ENCODE results near the gene ERP27. TPM values are rescaled to one million over a fixed set of nuclear protein-coding genes. Genes with fewer than 3 reads are reported as not detected.

The ERP27 gene
- total RNA-seq, 1 experiment from 2014 or later, result not detected

DNA sequence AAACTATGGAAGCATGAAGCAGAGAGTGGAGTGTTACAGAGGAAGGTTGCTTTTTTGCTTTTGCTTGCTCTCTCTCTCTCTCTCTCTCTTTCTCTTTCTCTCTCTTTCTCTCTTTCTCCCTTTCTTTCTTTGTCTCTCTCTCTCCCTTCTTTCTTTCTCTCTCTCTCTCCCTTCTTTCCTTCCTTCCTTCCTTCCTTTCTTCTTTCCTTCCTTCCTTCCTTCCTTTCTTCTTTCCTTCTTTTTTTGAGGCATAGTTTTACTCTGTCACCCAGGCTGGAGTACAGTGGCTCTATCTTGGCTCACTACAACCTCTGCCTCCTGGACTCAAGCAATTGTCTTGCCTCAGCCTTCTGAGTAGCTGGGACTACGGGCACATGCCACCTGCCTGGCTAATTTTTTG is 15.4 kb upstream of the ERP27 start:
- Mint-ChIP-seq H3K36me3 (ENCODE audit: insufficient read depth, unreplicated experiment) (no peaks in the 10 kb centered on the region), H3K4me1 (ENCODE audit: insufficient read depth, unreplicated experiment) (peaks cover 41% of the 10 kb centered on the region), H3K27ac (ENCODE audit: low read depth, unreplicated experiment) (peak overlapping the region; percentile 77), H3K4me3 (ENCODE audit: unreplicated experiment) (no peak overlapping the region), H3K27me3 (ENCODE audit: insufficient read depth, unreplicated experiment) (no peaks in the 10 kb centered on the region), H3K9me3 (ENCODE audit: unreplicated experiment) (no peaks in the 10 kb centered on the region)
- CTCF ChIA-PET, result no interaction called here
- DNase-seq (ENCODE audit: unreplicated experiment), result no peak
- intact Hi-C loops (cut with micrococcal nuclease), result no loop called here
- POLR2A ChIA-PET, result interaction anchor here (0.6 to 0.7 kb wide), 3 partner anchors 38 to 128 kb away, joined by 3 to 4 read pairs (median 3); no protein-coding TSS in a partner anchor
- BruUV-seq (replicated peaks), result no TSS peak
- TF ChIP-seq, protein P1, sequence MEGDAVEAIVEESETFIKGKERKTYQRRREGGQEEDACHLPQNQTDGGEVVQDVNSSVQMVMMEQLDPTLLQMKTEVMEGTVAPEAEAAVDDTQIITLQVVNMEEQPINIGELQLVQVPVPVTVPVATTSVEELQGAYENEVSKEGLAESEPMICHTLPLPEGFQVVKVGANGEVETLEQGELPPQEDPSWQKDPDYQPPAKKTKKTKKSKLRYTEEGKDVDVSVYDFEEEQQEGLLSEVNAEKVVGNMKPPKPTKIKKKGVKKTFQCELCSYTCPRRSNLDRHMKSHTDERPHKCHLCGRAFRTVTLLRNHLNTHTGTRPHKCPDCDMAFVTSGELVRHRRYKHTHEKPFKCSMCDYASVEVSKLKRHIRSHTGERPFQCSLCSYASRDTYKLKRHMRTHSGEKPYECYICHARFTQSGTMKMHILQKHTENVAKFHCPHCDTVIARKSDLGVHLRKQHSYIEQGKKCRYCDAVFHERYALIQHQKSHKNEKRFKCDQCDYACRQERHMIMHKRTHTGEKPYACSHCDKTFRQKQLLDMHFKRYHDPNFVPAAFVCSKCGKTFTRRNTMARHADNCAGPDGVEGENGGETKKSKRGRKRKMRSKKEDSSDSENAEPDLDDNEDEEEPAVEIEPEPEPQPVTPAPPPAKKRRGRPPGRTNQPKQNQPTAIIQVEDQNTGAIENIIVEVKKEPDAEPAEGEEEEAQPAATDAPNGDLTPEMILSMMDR (IDR thresholded peaks at IDR 0.05; ENCODE audit: unreplicated experiment), result no peak

DNA sequence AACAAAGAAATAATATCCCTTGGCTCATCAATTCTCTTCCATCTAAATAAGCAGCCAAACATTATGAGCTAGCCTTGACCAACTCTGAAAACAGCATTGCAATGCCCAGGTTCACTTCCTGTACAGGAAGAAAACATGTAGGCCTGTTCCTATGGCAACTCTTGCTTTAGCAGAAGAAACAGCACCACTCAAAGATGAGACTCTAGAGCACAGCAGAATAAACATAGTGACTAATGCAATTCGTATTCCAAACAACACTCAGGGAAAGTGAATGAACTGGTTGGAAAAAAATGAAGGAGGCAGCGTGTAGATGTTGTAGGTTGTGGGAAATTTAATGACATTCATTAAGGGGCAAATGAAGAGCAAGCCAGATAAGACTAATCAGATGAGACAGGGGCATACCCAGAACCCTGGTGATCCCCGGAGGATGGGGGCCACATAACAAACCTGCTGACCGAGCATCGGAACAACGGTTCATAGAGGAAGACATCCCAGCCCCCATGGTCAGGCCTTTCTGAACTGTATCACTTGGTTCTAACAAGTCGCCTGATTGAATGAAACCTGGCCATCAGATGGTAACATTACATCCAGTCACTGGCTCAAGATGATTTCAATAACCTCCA is 14.1 kb upstream of the ERP27 start:
- peak; percentile 83 for DNase-seq (ENCODE audit: unreplicated experiment)
- no peaks in the 10 kb centered on the region for H3K27me3 Mint-ChIP-seq (ENCODE audit: insufficient read depth, unreplicated experiment)
- no peak overlapping the region for H3K4me3 Mint-ChIP-seq (ENCODE audit: unreplicated experiment)
- peaks cover 40% of the 10 kb centered on the region for H3K4me1 Mint-ChIP-seq (ENCODE audit: insufficient read depth, unreplicated experiment)
- H3K9me3 Mint-ChIP-seq (ENCODE audit: unreplicated experiment), result no peaks in the 10 kb centered on the region
- CTCF ChIA-PET, result interaction anchor here (0.5 to 1.7 kb wide), 4 partner anchors 51 to 1681 kb away, joined by 3 read pairs; no protein-coding TSS in a partner anchor
- POLR2A ChIA-PET, result no interaction called here
- H3K36me3 Mint-ChIP-seq (ENCODE audit: insufficient read depth, unreplicated experiment), result peaks cover 3% of the 10 kb centered on the region
- peak overlapping the region; percentile 77 for H3K27ac Mint-ChIP-seq (ENCODE audit: low read depth, unreplicated experiment)
- TF ChIP-seq, protein P1 (IDR thresholded peaks at IDR 0.05; ENCODE audit: unreplicated experiment), result no peak
- intact Hi-C loops (cut with micrococcal nuclease), result no loop called here
- no TSS peak for BruUV-seq (replicated peaks)

DNA sequence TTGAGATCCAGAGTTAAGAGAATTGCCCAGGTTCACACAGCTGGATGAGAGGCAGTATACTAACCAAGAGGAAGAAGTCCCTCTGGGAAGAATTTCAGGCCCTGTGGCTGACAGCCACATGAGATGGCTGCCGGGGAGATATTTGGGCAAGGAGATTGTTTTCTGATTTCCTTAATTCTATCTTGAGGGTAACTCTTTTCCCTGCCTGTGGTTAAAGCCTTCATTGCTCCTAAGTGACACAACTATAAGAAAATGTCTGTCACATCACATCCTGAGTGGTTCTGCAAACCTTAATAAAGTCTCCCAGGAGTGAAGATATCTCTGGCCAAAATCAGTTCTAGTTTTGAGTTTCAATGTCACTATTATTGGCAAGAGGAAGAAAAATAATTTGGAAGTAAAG is 13.5 kb upstream of the ERP27 start:
- intact Hi-C loops (cut with micrococcal nuclease), result no loop called here
- Mint-ChIP-seq H3K4me1 (ENCODE audit: insufficient read depth, unreplicated experiment) (peaks cover 39% of the 10 kb centered on the region), H3K36me3 (ENCODE audit: insufficient read depth, unreplicated experiment) (peaks cover 6% of the 10 kb centered on the region), H3K27ac (ENCODE audit: low read depth, unreplicated experiment) (peak overlapping the region; percentile 77), H3K9me3 (ENCODE audit: unreplicated experiment) (no peaks in the 10 kb centered on the region), H3K27me3 (ENCODE audit: insufficient read depth, unreplicated experiment) (no peaks in the 10 kb centered on the region), H3K4me3 (ENCODE audit: unreplicated experiment) (no peak overlapping the region)
- DNase-seq (ENCODE audit: unreplicated experiment), result no peak
- BruUV-seq (replicated peaks), result no TSS peak
- POLR2A ChIA-PET, result no interaction called here
- TF ChIP-seq, protein P1 (IDR thresholded peaks at IDR 0.05; ENCODE audit: unreplicated experiment), result no peak
- CTCF ChIA-PET, result interaction anchor here (0.6 to 1.7 kb wide), 3 partner anchors 30 to 1681 kb away, joined by 3 read pairs; no protein-coding TSS in a partner anchor

DNA sequence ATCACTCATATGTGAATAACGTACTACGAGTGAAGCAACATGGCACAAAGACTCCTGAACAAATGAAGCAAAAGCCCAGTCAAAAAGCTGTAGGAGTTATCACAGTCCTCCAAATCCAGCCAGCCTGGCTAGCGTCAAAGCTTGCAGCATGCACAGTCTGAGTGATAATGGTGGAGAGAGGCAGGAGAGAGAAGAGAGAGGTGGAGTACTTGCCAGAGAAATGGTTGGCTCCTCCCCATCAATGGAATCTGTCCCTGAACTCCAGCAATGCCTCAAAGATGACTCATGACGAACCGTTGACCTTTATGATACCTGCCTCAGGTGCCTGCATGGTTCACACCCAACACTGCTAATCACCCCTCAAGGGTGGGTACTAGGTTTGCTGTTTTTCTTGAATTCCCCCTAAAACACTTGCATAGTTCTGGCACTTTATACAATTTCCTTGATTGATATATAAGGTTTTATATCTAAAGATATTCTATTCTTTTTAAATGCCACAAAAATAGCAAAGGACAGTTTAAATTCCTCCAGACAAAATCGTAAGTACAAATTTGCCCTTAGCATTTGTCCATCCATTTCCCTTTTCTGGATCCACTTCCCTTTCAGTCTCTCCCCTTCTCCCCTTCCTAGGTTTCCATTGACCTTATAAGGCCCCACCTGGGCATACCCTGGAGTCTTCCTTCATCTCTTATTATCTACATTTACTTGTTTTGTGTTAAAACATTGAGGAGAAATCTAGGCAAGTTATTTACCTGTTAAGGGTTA is 12.8 kb upstream of the ERP27 start:
- H3K4me1 Mint-ChIP-seq (ENCODE audit: insufficient read depth, unreplicated experiment), result peaks cover 46% of the 10 kb centered on the region
- peak overlapping the region; percentile 77 for H3K27ac Mint-ChIP-seq (ENCODE audit: low read depth, unreplicated experiment)

More for the DNA sequence above, 12.8 kb upstream of the ERP27 start:
- DNase-seq (ENCODE audit: unreplicated experiment), result peak; percentile 68
- Mint-ChIP-seq H3K36me3 (ENCODE audit: insufficient read depth, unreplicated experiment) (peaks cover 6% of the 10 kb centered on the region), H3K9me3 (ENCODE audit: unreplicated experiment) (no peaks in the 10 kb centered on the region), H3K4me3 (ENCODE audit: unreplicated experiment) (no peak overlapping the region), H3K27me3 (ENCODE audit: insufficient read depth, unreplicated experiment) (no peaks in the 10 kb centered on the region)
- TF ChIP-seq, protein P1 (IDR thresholded peaks at IDR 0.05; ENCODE audit: unreplicated experiment), result no peak
- intact Hi-C loops (cut with micrococcal nuclease), result no loop called here
- ChIA-PET CTCF (interaction anchor here (1.5 to 1.7 kb wide), 2 partner anchors 30 to 103 kb away, joined by 3 read pairs; no protein-coding TSS in a partner anchor), POLR2A (interaction anchor here (0.7 kb wide), 1 partner anchor 78 kb away, joined by 5 read pairs; no protein-coding TSS in a partner anchor)
- no TSS peak for BruUV-seq (replicated peaks)
